VCaP (cell line): Measurements from ENCODE around the gene MPDU1.

Experiments
- H3K27ac ChIP-seq: fragments of 450-650 bp; 2 replicates; pipeline ENCODE4 v1.5.1; 2017
- TF ChIP-seq, protein P1 (sequence below): fragments of 450-650 bp; conservative IDR thresholded peaks from 2 replicates; pipeline ENCODE4 v1.5.1; 2017; ENCODE audit warnings: mild to moderate bottlenecking, moderate library complexity

MPDU1 gene

GRCh38 chr17:7626307-7626706 lies 42.7 kb downstream of the MPDU1 start:
- peak overlapping the region; percentile 83; the same call in 1 of the 2 replicates for H3K27ac ChIP-seq
- TF ChIP-seq, protein P1, sequence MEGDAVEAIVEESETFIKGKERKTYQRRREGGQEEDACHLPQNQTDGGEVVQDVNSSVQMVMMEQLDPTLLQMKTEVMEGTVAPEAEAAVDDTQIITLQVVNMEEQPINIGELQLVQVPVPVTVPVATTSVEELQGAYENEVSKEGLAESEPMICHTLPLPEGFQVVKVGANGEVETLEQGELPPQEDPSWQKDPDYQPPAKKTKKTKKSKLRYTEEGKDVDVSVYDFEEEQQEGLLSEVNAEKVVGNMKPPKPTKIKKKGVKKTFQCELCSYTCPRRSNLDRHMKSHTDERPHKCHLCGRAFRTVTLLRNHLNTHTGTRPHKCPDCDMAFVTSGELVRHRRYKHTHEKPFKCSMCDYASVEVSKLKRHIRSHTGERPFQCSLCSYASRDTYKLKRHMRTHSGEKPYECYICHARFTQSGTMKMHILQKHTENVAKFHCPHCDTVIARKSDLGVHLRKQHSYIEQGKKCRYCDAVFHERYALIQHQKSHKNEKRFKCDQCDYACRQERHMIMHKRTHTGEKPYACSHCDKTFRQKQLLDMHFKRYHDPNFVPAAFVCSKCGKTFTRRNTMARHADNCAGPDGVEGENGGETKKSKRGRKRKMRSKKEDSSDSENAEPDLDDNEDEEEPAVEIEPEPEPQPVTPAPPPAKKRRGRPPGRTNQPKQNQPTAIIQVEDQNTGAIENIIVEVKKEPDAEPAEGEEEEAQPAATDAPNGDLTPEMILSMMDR: no peak

DNA sequence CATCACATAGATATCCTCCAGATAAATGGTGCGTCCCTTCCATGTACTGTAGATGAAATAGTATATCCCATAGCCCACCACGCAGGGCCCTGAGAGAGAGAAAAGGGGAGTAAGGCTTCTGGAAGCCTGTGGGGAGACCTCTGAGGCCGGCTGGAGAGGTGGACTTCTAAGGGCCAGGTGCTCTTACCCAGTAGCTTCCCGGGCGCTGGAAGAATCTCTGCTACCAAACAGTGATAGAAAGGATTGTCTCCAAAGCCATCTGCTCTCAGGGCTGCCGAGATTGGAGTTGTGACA lies 43.3 kb downstream of the MPDU1 start:
- peak overlapping the region; percentile 83 for H3K27ac ChIP-seq
- TF ChIP-seq, protein P1: no peak

DNA sequence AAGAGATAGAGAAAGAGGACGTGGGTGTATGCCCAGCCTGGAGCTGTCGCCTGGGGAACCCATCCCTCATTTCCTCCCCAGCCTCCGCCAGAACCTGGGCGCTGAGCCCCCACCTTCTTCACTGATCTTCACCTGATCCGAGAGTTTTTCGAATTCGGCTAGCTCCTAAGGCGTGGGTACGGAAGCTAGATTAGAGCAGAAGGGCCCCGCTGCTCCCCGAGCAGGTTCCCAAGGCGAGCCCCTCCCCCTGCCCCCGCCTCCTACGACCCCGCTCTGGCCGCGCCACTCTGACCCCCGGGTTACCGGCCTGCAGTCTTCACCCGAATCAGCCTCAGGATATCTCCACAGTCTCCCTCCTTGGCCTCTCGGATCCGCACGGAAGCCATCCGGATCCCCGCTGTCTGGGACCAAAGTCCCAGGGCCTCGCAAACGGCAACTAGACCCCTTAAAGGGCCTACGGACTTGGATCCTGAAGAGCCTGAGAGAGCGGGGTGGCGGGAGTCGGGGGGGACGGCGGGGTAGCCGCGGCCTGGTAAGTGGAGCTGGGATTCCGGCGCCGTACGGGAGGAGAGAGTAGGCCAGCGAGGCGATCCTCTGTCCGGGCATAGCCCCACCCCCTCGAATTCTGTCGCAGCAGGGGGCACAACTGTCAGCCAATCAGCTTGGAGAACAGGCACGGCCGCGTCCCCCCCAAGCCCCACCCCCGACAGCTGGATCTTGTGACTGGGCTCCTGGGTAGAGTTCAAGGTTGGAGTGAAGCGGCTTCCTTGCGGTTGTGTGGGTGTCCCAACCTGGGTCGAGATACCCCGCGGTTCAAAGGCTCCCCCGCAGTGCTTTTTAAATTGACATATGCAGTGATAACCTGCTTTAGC lies 43.8 kb downstream of the MPDU1 start, which contains the start of gene SAT2:
TSS of gene SAT2 (minus strand) at position 572 of the 872 bp plus-strand sequence. CDS start at position 386, 186 bp downstream.
- TF ChIP-seq, protein P1: no peak
- peak within 1 kb of the TSS; percentile 83 for H3K27ac ChIP-seq

DNA sequence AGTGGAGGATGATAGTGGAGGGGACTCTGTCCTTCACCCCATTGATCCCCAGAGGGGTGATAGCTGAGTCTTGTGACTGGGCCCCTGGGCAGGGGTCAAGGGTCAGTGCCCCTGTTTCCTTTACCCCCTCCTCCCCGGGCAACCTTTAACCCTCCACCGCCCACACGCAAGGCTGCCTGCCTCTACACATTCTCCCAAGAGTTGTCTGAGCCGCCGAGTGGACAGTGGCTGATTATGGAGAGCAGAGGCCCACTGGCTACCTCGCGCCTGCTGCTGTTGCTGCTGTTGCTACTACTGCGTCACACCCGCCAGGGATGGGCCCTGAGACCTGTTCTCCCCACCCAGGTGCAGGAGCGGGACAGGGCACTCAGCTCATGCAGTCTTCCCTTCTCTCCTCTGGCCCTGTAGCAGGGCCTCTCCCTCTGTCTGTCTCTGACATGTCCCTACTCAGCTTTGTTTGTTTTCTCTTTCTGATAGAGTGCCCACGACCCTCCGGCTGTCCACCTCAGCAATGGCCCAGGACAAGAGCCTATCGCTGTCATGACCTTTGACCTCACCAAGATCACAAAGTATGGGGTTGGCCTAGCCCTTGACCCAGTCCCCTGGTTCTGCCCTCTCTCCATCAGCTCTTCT lies 46.4 kb downstream of the MPDU1 start, which contains the start of gene SHBG:
TSS of gene SHBG (plus strand) at position 197 of the 633 bp plus-strand sequence. CDS start at position 235, 38 bp downstream.
- H3K27ac ChIP-seq: no peak within 1 kb of the TSS
- TF ChIP-seq, protein P1: no peak

- H3K27ac ChIP-seq: no peak overlapping the region
- TF ChIP-seq, protein P1: no peak
These were observed 48.0 kb downstream of the MPDU1 start for GRCh38 chr17:7631398-7632380.

- no peak overlapping the region for H3K27ac ChIP-seq
- TF ChIP-seq, protein P1: peak; percentile 62
These were observed 48.8 kb downstream of the MPDU1 start for GRCh38 chr17:7632492-7632894.
